H9 (cell line): ENCODE results near the gene ACBD6. TPM values are rescaled to one million over a fixed set of nuclear protein-coding genes. Genes with fewer than 3 reads are reported as not detected.

Source experiments
- DNase-seq: peaks from one replicate; pipeline ENCODE4 v3.0.0-alpha.2; 2017
- H2AFZ ChIP-seq: one replicate; pipeline ENCODE4 v1.6.1; 2013; ENCODE audit warnings: mild to moderate bottlenecking, low read length, control low read depth, moderate library complexity
- H2AK5ac ChIP-seq: 2 replicates; pipeline ENCODE4 v1.6.1; 2013; ENCODE audit warnings: low read length, control low read depth, mixed read lengths; ENCODE audit not compliant: insufficient read length
- H2BK120ac ChIP-seq: one replicate; pipeline ENCODE4 v1.6.1; 2013; ENCODE audit warnings: low read depth, mild to moderate bottlenecking, low read length, control low read depth, inconsistent platforms; ENCODE audit not compliant: poor library complexity, severe bottlenecking
- H2BK12ac ChIP-seq: 2 replicates; pipeline ENCODE4 v1.6.1; 2013; ENCODE audit warnings: low read length, control low read depth, mixed read lengths, low read depth; ENCODE audit not compliant: insufficient read length
- H2BK15ac ChIP-seq: 2 replicates; pipeline ENCODE4 v1.6.1; 2013; ENCODE audit warnings: low read depth, low read length, control low read depth
- H2BK20ac ChIP-seq: one replicate; pipeline ENCODE4 v1.6.1; 2013; ENCODE audit warnings: low read depth, mild to moderate bottlenecking, low read length, control low read depth, inconsistent platforms; ENCODE audit not compliant: poor library complexity, severe bottlenecking
- H2BK5ac ChIP-seq: 2 replicates; pipeline ENCODE4 v1.6.1; 2013; ENCODE audit warnings: low read length, control low read depth, mixed read lengths; ENCODE audit not compliant: insufficient read length
- H3K14ac ChIP-seq: 2 replicates; pipeline ENCODE4 v1.6.1; 2013; ENCODE audit warnings: low read length, control low read depth; ENCODE audit not compliant: insufficient read depth
- H3K18ac ChIP-seq: 2 replicates; pipeline ENCODE4 v1.6.1; 2013; ENCODE audit warnings: low read depth, mild to moderate bottlenecking, mixed read lengths, low read length, control low read depth; ENCODE audit not compliant: insufficient read length
- H3K23ac ChIP-seq: 2 replicates; pipeline ENCODE4 v1.6.1; 2013; ENCODE audit warnings: low read length, control low read depth, mixed read lengths, low read depth; ENCODE audit not compliant: insufficient read length
- H3K23me2 ChIP-seq: 2 replicates; pipeline ENCODE4 v1.6.1; 2013; ENCODE audit warnings: low read depth, mild to moderate bottlenecking, mixed read lengths, low read length, control low read depth; ENCODE audit not compliant: insufficient read length, poor library complexity, severe bottlenecking
- H3K27ac ChIP-seq: 2 replicates; pipeline ENCODE4 v1.5.1; 2013; ENCODE audit warnings: low read length, control low read depth, mixed read lengths, low read depth; ENCODE audit not compliant: insufficient read length
- H3K27me3 ChIP-seq: 2 replicates; pipeline ENCODE4 v1.6.1; 2013; ENCODE audit warnings: low read length, control low read depth, inconsistent platforms; ENCODE audit not compliant: insufficient read depth
- H3K4ac ChIP-seq: 2 replicates; pipeline ENCODE4 v1.6.1; 2013; ENCODE audit warnings: low read depth, mild to moderate bottlenecking, control low read depth, inconsistent platforms, low read length, moderate library complexity
- H3K4me1 ChIP-seq: 2 replicates; pipeline ENCODE4 v1.6.1; 2013; ENCODE audit warnings: low read length, control low read depth, inconsistent platforms; ENCODE audit not compliant: insufficient read depth
- H3K4me2 ChIP-seq: 2 replicates; pipeline ENCODE4 v1.6.1; 2013; ENCODE audit warnings: low read length, control low read depth, mixed read lengths; ENCODE audit not compliant: insufficient read length, insufficient read depth
- H3K56ac ChIP-seq: 2 replicates; pipeline ENCODE4 v1.6.1; 2013; ENCODE audit warnings: low read depth, mild to moderate bottlenecking, mixed read lengths, low read length, control low read depth; ENCODE audit not compliant: insufficient read length
- H3K79me1 ChIP-seq: 2 replicates; pipeline ENCODE4 v1.6.1; 2013; ENCODE audit warnings: low read depth, mild to moderate bottlenecking, moderate library complexity, low read length, control low read depth, inconsistent platforms; ENCODE audit not compliant: insufficient read depth, poor library complexity, severe bottlenecking
- H3K79me2 ChIP-seq: 2 replicates; pipeline ENCODE4 v1.6.1; 2013; ENCODE audit warnings: low read length, control low read depth, inconsistent platforms; ENCODE audit not compliant: insufficient read depth
- H3K9ac ChIP-seq: 2 replicates; pipeline ENCODE4 v1.6.1; 2013; ENCODE audit warnings: low read length, control low read depth, mixed read lengths; ENCODE audit not compliant: insufficient read length; ENCODE audit errors: extremely low read depth
- H3K9me3 ChIP-seq: one replicate; pipeline ENCODE4 v1.6.1; 2013; ENCODE audit warnings: low read depth, low read length, inconsistent platforms; ENCODE audit not compliant: control insufficient read depth
- H3T11ph ChIP-seq: one replicate; pipeline ENCODE4 v1.6.1; 2013; ENCODE audit warnings: mild to moderate bottlenecking, low read length, control low read depth, inconsistent platforms
- H4K20me1 ChIP-seq: one replicate; pipeline ENCODE4 v1.6.1; 2013; ENCODE audit not compliant: control insufficient read depth, insufficient read length, insufficient read depth
- H4K5ac ChIP-seq: 2 replicates; pipeline ENCODE4 v1.6.1; 2013; ENCODE audit warnings: low read depth, mild to moderate bottlenecking, mixed read lengths, low read length, control low read depth; ENCODE audit not compliant: insufficient read length
- H4K8ac ChIP-seq: replicated peaks from 2 replicates; pipeline ENCODE4 v1.6.1; 2013; ENCODE audit warnings: low read length, control low read depth, mixed read lengths, low read depth; ENCODE audit not compliant: insufficient read length
- H4K91ac ChIP-seq: 2 replicates; pipeline ENCODE4 v1.6.1; 2013; ENCODE audit warnings: low read depth, mild to moderate bottlenecking, moderate library complexity, mixed read lengths, low read length, control low read depth; ENCODE audit not compliant: insufficient read length
- H3K27ac Mint-ChIP-seq, 3 experiments: 2 replicates in 2 of 3; 3 replicates in 1 of 3; pipeline ENCODE4 v1.8.0; 2020 to 2021; ENCODE audit warnings: mixed read lengths in 3 of 3, mild to moderate bottlenecking in 1 of 3, moderate library complexity in 1 of 3
- H3K27me3 Mint-ChIP-seq: 2 replicates; pipeline ENCODE4 v1.8.0; 2021; ENCODE audit warnings: low read depth, mild to moderate bottlenecking, moderate library complexity, mixed read lengths
- H3K36me3 Mint-ChIP-seq, 3 experiments: 2 replicates in 2 of 3; 3 replicates in 1 of 3; pipeline ENCODE4 v1.8.0; 2020 to 2021; ENCODE audit warnings: low read depth in 3 of 3, mixed read lengths in 3 of 3; ENCODE audit not compliant: insufficient read depth in 1 of 3
- H3K4me1 Mint-ChIP-seq, 2 experiments: 2 replicates each; pipeline ENCODE4 v1.8.0; 2020; ENCODE audit warnings: mixed read lengths in 2 of 2
- H3K4me3 Mint-ChIP-seq, 2 experiments: 2 replicates in 1 of 2; 3 replicates in 1 of 2; pipeline ENCODE4 v1.8.0; 2020 to 2021; ENCODE audit warnings: mild to moderate bottlenecking in 2 of 2, mixed read lengths in 2 of 2, moderate library complexity in 1 of 2
- H3K9me3 Mint-ChIP-seq, 2 experiments: 2 replicates in 1 of 2; 3 replicates in 1 of 2; pipeline ENCODE4 v1.8.0; 2020; ENCODE audit warnings: mild to moderate bottlenecking in 2 of 2, mixed read lengths in 2 of 2, moderate library complexity in 1 of 2
- WGBS: extraction: QIAGEN DNeasy Blood & Tissue Kit; methylation state at CpG from one replicate; pipeline ENCODE4 v1.1.7; 2013; ENCODE audit warnings: missing lambda C conversion rate, low lambda C conversion rate, mixed read lengths; ENCODE audit not compliant: insufficient read length; ENCODE audit errors: extremely low coverage; 5-methylcytosine and 5-hydroxymethylcytosine counted together
- total RNA-seq: library from RNA; stranded (reverse); gene quantifications from 2 replicates; pipeline ENCODE4 v1.2.1, GENCODE V29; 2021
- TF ChIP-seq, protein P1 (sequence below): fragments of 200-600 bp; sonication (generic); conservative IDR thresholded peaks from 3 replicates; pipeline ENCODE4 v1.8.0; 2021; ENCODE audit warnings: antibody characterized with exemption, mild to moderate bottlenecking

The ACBD6 gene
- total RNA-seq, 1 experiment from 2014 or later: 51.4 TPM

- Mint-ChIP-seq H3K27me3 (no peaks in the 10 kb centered on the region), H3K4me1 (peaks cover 38 to 44% of the 10 kb centered on the region in 2 experiments), H3K36me3 (no peaks in the 10 kb centered on the region; a peak in 2 of 7 replicates), H3K4me3 (no peak overlapping the region), H3K27ac (peak overlapping the region in 1 of 3 experiments; percentile 28; a peak in 2 of 7 replicates), H3K9me3 (no peaks in the 10 kb centered on the region)
- Histone ChIP-seq H3K4ac (no peak overlapping the region), H2BK120ac (no peak overlapping the region), H3K79me2 (no peaks in the 10 kb centered on the region; the same call in 1 of the 2 replicates), H3K4me2 (no peak overlapping the region), H3K56ac (no peak overlapping the region), H3K9ac (no peak overlapping the region), H3K27me3 (no peaks in the 10 kb centered on the region), H3K4me1 (peaks cover 13% of the 10 kb centered on the region; the same call in 1 of the 2 replicates), H2BK20ac (no peak overlapping the region), H3K18ac (no peak overlapping the region), H2AK5ac (no peak overlapping the region), H4K91ac (no peak overlapping the region), H4K5ac (no peak overlapping the region), H4K20me1 (no peaks in the 10 kb centered on the region), H2AFZ (no peak overlapping the region), H3K23me2 (no peaks in the 10 kb centered on the region), H3K79me1 (no peaks in the 10 kb centered on the region), H3K27ac (no peak overlapping the region), H2BK12ac (no peak overlapping the region), H3K9me3 (no peaks in the 10 kb centered on the region), H3T11ph (no peak overlapping the region), H2BK15ac (no peak overlapping the region), H4K8ac (no peak overlapping the region), H3K14ac (no peak overlapping the region), H3K23ac (no peak overlapping the region), H2BK5ac (no peak overlapping the region)
- no CpG with 5 or more reads among the region's 4 CpGs for WGBS
- TF ChIP-seq, protein P1, sequence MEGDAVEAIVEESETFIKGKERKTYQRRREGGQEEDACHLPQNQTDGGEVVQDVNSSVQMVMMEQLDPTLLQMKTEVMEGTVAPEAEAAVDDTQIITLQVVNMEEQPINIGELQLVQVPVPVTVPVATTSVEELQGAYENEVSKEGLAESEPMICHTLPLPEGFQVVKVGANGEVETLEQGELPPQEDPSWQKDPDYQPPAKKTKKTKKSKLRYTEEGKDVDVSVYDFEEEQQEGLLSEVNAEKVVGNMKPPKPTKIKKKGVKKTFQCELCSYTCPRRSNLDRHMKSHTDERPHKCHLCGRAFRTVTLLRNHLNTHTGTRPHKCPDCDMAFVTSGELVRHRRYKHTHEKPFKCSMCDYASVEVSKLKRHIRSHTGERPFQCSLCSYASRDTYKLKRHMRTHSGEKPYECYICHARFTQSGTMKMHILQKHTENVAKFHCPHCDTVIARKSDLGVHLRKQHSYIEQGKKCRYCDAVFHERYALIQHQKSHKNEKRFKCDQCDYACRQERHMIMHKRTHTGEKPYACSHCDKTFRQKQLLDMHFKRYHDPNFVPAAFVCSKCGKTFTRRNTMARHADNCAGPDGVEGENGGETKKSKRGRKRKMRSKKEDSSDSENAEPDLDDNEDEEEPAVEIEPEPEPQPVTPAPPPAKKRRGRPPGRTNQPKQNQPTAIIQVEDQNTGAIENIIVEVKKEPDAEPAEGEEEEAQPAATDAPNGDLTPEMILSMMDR: no peak
- no peak for DNase-seq
Measured at GRCh38 chr1:180428782-180429695, 73.3 kb downstream of the ACBD6 start.
